ENCODE measurements around the gene HMBS.
A peak's percentile ranks its signal among the peaks of the same experiment; 100 is the strongest.
"Not testable (repeated sequence)": the region's sequence is repeated elsewhere in the genome, so short reads cannot be mapped to it uniquely, and the experiment has no call there.

Gene HMBS

DNA sequence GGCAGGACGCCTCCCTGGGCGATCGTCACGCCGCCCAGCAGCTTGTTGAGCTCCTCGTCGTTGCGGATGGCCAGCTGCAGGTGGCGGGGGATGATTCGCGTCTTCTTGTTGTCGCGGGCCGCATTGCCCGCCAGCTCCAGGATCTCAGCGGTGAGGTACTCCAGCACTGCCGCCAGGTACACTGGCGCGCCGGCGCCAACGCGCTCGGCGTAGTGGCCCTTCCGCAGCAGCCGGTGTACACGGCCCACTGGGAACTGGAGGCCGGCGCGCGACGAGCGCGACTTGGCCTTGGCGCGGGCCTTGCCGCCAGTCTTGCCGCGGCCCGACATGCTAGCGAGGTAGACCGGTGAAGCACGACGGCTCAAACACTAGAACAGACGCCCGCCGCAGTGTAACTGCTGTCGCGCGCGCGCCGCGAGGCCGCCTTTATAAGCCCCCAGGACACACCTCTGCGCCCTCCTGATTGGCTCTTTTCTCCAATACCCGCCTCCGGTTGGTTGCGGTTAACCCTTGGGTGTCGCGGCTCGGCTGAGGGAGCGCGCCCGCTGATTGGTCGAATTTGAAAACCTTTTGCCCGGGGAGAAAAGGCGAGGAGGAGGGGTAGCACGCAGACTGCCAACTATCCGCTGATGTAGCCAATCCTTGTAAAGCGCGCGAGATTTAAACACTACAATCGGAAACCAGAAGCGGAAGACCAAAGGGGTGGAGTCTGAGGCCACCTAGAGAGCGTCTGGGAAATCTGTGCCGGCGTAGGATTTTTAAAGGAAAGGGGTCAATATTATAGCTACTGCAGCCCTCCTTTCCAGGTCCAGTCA, 10.6 kb downstream of the HMBS start:
- Mint-ChIP-seq H3K27ac (ENCODE audit: low read depth) (peak overlapping the region; percentile 96), H3K9me3 (no peaks in the 10 kb centered on the region), H3K27me3 (no peaks in the 10 kb centered on the region), H3K4me1 (peaks cover 47% of the 10 kb centered on the region), H3K4me3 (peak overlapping the region; percentile 93), H3K36me3 (ENCODE audit: insufficient read depth) (peaks cover 29% of the 10 kb centered on the region)
- ATAC-seq (replicated peaks; ENCODE audit: extremely low read depth, poor library complexity, severe bottlenecking) (peak; percentile 90), DNase-seq (ENCODE audit: low spot score in 2 of 2) (peak; percentile 99 to 100)

DNA sequence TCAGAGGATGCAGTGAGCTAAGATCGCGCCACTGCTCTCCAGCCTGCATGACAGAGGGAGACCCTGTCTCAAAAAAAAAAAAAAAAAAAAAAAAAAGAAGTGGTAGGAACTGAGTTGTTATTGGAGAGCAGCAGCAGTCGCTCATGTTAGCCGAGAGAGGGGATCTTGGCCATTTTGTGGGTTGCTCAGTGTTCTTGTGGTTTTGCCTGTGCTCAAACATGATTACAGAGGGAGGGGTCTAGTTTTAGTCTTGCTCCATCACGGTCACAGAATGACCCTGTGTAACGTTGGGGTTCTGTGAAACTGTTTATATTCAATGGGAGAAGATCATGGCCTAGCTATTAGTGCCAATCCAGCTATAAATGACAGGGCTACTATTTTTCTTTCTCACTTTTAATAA, 15.0 kb downstream of the HMBS start:
- Mint-ChIP-seq H3K4me3 (peak overlapping the region; percentile 89), H3K27me3 (no peaks in the 10 kb centered on the region), H3K27ac (ENCODE audit: low read depth) (no peak overlapping the region), H3K36me3 (ENCODE audit: insufficient read depth) (peaks cover 30% of the 10 kb centered on the region), H3K4me1 (peaks cover 36% of the 10 kb centered on the region), H3K9me3 (no peaks in the 10 kb centered on the region)
- DNase-seq (ENCODE audit: low spot score in 2 of 2) (no peak), ATAC-seq (replicated peaks; ENCODE audit: extremely low read depth, poor library complexity, severe bottlenecking) (no peak)

DNA sequence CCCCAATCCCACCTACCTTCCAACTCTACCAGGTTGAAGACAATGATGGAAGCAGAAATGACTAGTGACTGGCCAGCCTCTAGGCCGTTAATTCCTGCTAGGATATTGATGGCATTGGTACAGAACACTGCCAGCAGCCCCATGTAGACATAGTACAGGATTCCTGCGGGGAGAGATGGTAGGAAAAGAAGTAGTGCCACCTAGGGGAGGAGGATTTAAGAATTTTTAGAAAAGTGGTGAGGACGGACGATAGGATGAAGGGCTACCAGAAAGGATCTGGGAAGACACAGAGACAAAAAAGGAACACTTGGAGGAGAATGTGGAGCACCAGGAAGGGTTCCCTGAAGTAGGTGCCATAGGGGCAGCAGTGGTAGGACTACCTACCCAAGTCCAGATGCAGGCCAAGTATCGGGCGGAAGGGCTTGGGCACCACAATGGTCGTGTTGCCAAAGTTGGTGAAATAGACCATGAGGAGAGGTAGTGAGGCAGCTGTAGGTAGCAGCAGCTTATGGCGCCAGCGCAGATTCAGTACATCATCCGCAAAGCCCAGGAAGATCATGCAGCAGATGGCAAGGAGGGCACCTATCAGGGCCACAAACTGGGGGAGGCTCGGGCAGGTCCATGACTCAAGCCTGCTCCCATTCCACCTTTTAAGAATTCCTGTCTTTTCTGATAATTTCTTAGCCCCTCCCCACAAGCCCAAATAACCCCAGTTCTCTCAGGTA, 15.7 kb downstream of the HMBS start:
- Mint-ChIP-seq H3K9me3 (no peaks in the 10 kb centered on the region), H3K36me3 (ENCODE audit: insufficient read depth) (peaks cover 23% of the 10 kb centered on the region), H3K4me3 (peak overlapping the region; percentile 89), H3K27ac (ENCODE audit: low read depth) (peak overlapping the region; percentile 8), H3K27me3 (no peaks in the 10 kb centered on the region), H3K4me1 (peaks cover 31% of the 10 kb centered on the region)
- DNase-seq (ENCODE audit: low spot score in 2 of 2) = no peak
- no peak for ATAC-seq (replicated peaks; ENCODE audit: extremely low read depth, poor library complexity, severe bottlenecking)

DNA sequence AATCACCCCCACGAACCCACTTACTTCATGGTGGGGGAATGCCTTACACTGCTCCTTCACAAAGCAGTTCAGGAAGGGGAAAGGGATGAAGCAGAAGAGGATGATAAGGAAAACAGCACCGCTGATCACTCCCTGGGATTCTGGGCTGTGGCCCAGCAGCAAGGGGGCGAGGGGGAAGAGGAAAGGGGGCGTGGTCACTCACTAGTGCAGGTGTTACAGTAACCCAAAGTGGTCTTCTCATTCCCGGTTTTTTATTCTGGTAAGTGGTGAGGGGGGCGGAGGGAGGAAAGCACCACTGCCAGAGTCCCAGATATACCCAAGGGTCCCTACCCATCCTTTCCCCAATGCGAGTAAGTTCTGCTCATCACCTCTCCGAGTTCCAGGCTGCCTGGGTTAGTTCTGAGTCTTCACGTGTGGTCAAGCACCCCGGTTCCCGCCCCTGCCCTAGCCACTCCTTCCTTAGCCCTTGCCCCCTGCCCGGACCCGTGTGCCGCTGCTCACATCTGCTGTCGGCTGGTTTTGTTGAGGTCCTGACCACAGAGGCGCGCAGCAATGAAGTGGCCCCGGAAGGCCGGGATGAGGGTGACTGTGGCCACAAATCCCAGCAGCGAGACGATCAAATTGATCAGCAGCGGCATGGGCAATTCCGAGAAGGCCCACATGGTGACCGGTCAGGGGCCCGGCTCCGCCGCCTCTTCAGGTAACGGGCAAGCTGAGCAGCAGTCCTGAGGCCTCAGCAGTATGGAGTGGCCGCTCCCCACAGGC, 16.5 kb downstream of the HMBS start:
- H3K4me1 Mint-ChIP-seq = peaks cover 28% of the 10 kb centered on the region
- peak overlapping the region; percentile 89 for H3K4me3 Mint-ChIP-seq
- peaks cover 17% of the 10 kb centered on the region for H3K36me3 Mint-ChIP-seq (ENCODE audit: insufficient read depth)
- ATAC-seq (replicated peaks; ENCODE audit: extremely low read depth, poor library complexity, severe bottlenecking) (peak; percentile 2), DNase-seq (ENCODE audit: low spot score in 2 of 2) (no peak)
- peak overlapping the region; percentile 94 for H3K27ac Mint-ChIP-seq (ENCODE audit: low read depth)
- no peaks in the 10 kb centered on the region for H3K27me3 Mint-ChIP-seq
- H3K9me3 Mint-ChIP-seq = no peaks in the 10 kb centered on the region

DNA sequence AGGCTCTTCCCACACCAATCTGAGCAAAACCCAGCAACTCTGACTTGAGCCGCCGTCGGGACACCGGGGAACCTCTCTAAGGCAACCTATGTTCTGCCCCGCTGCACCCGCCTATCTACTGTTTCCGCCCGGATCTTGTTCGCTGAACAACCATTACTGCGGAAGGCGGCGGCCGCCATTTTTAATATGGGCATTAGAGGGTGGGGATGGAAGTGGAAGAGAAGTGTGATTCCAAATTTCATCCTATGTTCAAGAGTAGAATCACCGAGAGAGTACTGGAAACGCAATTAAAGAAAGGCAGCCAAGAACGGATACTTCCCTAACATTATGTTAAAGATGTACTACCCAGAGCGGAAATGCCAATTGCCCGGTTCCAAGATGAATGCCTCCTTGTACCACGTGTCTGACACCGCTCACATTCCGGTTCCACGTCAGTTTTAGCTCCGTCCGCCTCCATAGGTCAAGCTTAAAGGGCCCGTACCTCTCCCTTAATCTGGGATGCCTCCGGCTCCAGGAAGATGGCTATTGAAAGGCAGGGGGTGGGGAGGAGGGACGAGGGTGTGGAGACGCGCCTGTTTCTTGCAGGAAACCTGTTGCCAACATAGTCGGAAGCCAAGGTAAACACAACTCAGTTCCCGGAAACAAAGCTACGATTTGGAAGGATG, 17.2 kb downstream of the HMBS start, which contains the start of gene DPAGT1:
TSS of gene DPAGT1 (minus strand) at position 95 of the 665 bp plus-strand sequence. CDS start 198 bp downstream, outside the sequence.
- peak within 1 kb of the TSS; percentile 89 for H3K4me3 Mint-ChIP-seq
- peaks cover 18% of the 10 kb centered on the region for H3K36me3 Mint-ChIP-seq (ENCODE audit: insufficient read depth)
- peaks cover 30% of the 10 kb centered on the region for H3K4me1 Mint-ChIP-seq
- H3K9me3 Mint-ChIP-seq = no peaks in the 10 kb centered on the region
- DNase-seq (ENCODE audit: low spot score in 2 of 2) (peak; percentile 68 to 76), ATAC-seq (replicated peaks; ENCODE audit: extremely low read depth, poor library complexity, severe bottlenecking) (peak; percentile 91)
- peak within 1 kb of the TSS; percentile 94 for H3K27ac Mint-ChIP-seq (ENCODE audit: low read depth)
- no peaks in the 10 kb centered on the region for H3K27me3 Mint-ChIP-seq

DNA sequence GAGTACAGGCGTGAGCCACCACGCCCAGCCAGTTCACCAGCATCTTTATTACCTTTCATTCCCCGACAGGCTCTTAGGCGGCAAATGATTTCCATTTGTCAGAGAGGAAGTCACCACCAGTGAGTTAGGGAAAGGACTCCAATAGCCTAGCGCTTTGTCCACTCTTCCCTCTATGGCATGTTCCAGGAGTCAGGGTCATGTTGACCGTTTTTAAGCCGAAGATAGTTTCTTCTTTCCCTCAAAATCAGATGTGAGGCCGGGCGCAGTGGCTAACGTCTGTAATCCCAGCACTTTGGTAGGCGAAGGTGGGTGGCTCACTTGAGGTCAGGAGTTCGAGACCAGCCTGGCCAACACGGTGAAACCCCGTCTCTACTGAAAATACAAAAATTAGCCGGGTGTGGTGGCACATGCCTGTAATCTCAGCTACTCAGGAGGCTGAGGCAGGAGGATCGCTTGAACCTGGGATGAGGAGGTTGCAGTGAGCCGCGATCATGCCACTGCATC, 18.5 kb downstream of the HMBS start:
- H3K9me3 Mint-ChIP-seq; DNase-seq (ENCODE audit: low spot score in 2 of 2); H3K27ac Mint-ChIP-seq (ENCODE audit: low read depth); H3K27me3 Mint-ChIP-seq; ATAC-seq (replicated peaks; ENCODE audit: extremely low read depth, poor library complexity, severe bottlenecking): not testable (repeated sequence)
- H3K4me1 Mint-ChIP-seq = peaks cover 35% of the 10 kb centered on the region
- H3K4me3 Mint-ChIP-seq = peak overlapping the region; percentile 89
- peaks cover 18% of the 10 kb centered on the region for H3K36me3 Mint-ChIP-seq (ENCODE audit: insufficient read depth)

DNA sequence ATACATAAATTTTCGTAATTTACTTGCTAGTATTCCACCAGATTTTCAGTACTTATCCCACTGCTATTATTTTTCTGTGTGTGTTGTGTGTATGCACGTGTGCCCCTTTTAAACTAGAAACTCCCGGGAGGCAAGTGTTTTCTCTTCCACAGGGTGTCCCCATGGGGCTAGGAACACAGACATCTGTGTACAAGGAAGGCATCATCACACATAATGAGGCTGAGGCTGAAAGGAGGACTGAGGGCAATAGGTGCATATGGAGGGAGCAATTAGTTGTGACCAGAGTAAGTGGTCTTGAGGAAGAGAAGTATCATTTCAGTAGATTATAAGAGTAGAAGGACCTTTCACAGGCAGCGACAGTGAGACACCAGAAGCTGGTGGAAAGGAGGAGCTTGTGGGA, 19.1 kb downstream of the HMBS start:
- no peak overlapping the region for H3K4me3 Mint-ChIP-seq
- H3K9me3 Mint-ChIP-seq = no peaks in the 10 kb centered on the region
- DNase-seq (ENCODE audit: low spot score in 2 of 2) (no peak), ATAC-seq (replicated peaks; ENCODE audit: extremely low read depth, poor library complexity, severe bottlenecking) (no peak)
- no peaks in the 10 kb centered on the region for H3K27me3 Mint-ChIP-seq
- no peak overlapping the region for H3K27ac Mint-ChIP-seq (ENCODE audit: low read depth)
- H3K36me3 Mint-ChIP-seq (ENCODE audit: insufficient read depth) = peaks cover 16% of the 10 kb centered on the region
- H3K4me1 Mint-ChIP-seq = peaks cover 37% of the 10 kb centered on the region

DNA sequence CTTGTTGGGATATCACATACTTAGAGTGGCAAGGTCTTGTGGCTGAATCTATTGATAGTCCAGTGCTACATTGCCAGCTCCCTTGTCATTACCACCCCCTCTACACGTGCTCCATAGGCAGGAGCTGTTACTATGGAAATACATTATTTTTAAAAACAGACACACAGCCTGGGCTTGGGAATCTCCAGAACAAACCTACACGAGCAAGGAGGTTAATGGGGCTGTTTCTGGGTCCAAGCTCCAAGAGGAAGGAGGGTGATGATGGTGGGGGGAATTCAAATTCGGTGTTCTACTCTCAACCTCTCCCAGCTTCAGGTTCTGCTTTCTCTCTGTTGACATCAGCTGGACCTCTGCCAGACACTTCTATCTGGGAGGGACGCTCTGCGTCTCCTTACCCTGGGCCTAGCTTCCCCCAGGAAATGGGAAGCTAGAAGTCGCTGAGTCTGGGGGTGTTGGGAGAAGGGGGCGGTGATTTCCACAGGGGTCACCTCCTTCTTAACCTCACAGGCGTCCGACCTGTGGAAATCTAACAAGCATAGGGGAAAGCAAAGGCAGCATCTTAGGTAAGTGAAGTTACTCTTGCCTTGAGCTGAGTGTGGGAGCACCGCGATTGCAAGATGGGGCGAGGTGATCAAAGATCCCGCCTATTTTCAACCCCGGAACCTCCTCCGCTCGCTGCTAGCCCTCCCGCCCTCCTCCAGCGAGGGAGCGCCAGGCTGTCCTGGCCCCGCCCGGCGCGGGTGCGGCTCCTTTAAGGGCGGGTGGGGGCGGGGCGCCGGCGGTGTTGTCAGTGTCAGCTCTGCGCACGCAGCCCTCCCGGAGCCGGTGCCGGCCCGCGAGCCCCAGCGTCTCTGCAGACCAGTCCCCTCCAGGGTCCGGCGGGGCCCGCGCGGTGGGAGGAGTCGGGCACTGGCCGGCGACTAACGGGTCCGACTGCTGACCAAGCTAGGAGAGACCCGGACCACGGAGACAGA, 22.2 kb downstream of the HMBS start, which contains the start of gene C2CD2L:
TSS of gene C2CD2L (plus strand) at position 781 of the 974 bp plus-strand sequence. CDS start 398 bp downstream, outside the sequence.
- Mint-ChIP-seq H3K27ac (ENCODE audit: low read depth) (peak within 1 kb of the TSS; percentile 73), H3K4me3 (peak within 1 kb of the TSS; percentile 90), H3K36me3 (ENCODE audit: insufficient read depth) (peaks cover 23% of the 10 kb centered on the region), H3K4me1 (peaks cover 42% of the 10 kb centered on the region), H3K9me3 (no peaks in the 10 kb centered on the region), H3K27me3 (no peaks in the 10 kb centered on the region)
- peak; percentile 64 to 74 for DNase-seq (ENCODE audit: low spot score in 2 of 2)
- peak; percentile 86 for ATAC-seq (replicated peaks; ENCODE audit: extremely low read depth, poor library complexity, severe bottlenecking)

DNA sequence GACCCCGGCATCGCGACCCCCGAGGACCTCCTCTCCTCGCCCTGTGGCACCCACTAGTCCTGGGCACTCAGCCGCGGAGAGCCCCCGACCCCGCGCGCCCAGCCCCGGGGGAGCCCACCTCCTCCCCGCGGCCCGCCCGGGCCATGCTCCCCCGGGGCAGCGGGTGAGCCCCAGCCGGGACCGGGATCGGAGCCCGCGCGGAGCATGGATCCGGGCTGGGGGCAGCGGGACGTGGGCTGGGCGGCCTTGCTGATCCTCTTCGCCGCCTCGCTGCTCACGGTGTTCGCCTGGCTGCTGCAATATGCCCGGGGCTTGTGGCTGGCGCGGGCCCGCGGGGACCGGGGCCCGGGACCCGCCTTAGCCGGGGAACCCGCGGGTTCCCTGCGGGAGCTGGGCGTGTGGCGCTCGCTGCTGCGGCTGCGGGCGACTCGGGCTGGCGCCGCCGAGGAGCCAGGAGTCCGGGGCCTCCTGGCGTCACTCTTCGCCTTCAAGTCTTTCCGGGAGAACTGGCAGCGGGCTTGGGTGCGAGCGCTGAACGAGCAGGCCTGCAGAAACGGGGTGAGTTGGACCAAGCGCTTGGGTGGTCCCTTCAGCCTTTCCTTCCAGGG, 23.0 kb downstream of the HMBS start:
- DNase-seq (ENCODE audit: low spot score in 2 of 2) (no peak), ATAC-seq (replicated peaks; ENCODE audit: extremely low read depth, poor library complexity, severe bottlenecking) (peak; percentile 20)
- Mint-ChIP-seq H3K36me3 (ENCODE audit: insufficient read depth) (peaks cover 17% of the 10 kb centered on the region), H3K27ac (ENCODE audit: low read depth) (peak overlapping the region; percentile 73), H3K9me3 (no peaks in the 10 kb centered on the region), H3K27me3 (no peaks in the 10 kb centered on the region), H3K4me1 (peaks cover 42% of the 10 kb centered on the region), H3K4me3 (peak overlapping the region; percentile 90)

DNA sequence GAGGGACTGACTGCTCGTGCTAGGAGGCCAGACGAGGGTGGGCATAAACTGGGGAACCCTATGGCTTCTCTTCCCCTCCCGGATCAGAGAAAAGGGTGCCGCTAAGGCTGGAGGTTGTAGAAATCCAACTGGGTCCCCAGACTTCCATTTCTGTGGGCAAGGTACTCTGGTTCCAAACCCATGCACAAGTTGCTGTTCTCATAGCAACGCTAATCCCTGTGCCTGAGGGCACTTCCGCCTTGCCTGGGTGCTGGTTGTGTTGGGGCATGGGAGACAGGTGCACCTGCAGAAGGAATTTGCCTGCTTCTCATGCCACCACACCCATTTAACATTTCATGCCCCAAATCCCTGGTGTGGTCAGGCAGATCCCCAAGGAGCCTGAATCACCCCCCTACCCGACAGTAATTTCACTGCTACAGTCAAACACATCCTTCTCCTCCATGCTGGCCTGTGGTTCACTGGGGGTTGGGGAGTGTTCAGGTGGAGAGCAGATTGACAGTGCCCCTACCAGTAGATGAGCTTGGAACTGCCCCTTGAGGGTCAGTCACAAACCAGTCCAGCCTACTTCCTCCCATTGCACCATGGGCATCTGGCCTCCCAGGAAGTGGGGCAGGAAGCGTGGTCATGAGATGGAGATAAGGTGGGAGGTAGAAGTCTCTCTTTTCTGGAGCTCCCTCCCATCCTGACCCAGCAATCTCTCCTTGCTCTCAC, 23.6 kb downstream of the HMBS start:
- Mint-ChIP-seq H3K4me1 (peaks cover 42% of the 10 kb centered on the region), H3K9me3 (no peaks in the 10 kb centered on the region), H3K27ac (ENCODE audit: low read depth) (peak overlapping the region; percentile 73), H3K36me3 (ENCODE audit: insufficient read depth) (peaks cover 18% of the 10 kb centered on the region), H3K27me3 (no peaks in the 10 kb centered on the region), H3K4me3 (peak overlapping the region; percentile 90)
- ATAC-seq (replicated peaks; ENCODE audit: extremely low read depth, poor library complexity, severe bottlenecking) (peak; percentile 38), DNase-seq (ENCODE audit: low spot score in 2 of 2) (no peak)
